NCI-H1694 (cell line): ENCODE measurements around the gene TCEANC2.
"Not testable (repeated sequence)": the region's sequence is repeated elsewhere in the genome, so short reads cannot be mapped to it uniquely, and the experiment has no call there.

Experiments
- DNase-seq: peaks from one replicate; lab custom pipeline; 2025; lab: John Stamatoyannopoulos, UW

The TCEANC2 gene

DNA sequence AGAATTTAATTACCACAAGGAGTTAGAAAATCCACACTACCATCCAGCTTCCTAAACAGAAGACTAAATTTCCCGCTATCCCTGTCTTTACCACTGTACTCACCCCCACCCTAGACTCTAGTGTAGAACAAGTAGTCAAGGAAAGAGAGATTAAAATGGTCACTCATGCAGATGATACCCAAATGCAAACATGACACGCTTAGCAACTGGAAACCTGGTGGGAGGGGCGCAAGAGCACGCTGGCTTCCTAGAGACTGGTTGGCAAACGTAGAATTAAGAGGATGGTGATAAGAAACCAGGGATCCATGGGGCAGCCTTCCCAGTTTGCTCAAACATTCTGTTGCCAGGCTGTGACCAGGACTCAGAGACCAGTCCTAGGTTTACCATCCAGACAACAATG, 25.6 kb upstream of the TCEANC2 start:
- DNase-seq, result no peak

DNA sequence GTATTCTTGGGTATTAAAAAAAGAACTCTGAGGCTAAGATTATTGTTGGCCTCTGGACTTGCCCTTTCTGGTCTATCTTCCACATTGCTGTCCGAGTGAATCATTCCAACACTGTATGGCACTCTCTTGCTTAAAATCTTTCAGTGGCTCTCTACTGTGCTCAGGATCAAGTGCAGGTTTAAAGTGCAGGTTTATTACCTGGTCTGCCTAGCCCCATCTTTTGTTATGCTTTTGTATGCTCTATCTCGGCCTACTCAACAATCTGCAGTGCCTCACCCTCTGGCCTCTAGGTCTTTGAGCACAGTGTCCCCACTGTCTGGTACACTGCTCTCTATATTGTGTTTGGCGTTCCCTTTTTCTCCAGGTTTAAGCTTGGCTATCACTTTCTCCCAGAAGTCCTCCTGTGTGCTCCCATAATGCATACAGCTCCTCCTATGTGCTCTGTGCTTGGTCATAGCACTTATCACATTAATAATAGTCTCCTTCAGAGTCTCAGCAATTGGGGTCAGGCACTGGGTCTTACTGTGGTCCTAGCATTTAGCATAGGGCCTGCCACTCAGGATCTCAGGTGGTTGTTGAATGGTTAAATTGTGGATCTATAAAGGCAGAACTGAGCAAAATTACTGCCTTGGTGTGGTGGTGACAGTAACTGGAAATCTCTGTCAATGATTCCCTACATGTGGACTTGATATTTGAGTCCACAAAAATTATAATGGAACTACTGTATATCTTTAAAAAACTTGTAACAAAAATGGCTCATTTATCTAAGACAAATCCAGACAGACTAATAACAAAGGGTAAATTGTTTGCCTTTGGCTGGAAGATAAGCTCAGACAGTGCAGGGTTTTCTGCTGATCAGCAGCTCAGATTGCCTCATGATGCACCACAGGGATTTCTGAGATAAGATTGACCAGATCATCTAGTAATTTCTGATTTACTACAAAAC, 24.8 kb upstream of the TCEANC2 start:
- no peak for DNase-seq

DNA sequence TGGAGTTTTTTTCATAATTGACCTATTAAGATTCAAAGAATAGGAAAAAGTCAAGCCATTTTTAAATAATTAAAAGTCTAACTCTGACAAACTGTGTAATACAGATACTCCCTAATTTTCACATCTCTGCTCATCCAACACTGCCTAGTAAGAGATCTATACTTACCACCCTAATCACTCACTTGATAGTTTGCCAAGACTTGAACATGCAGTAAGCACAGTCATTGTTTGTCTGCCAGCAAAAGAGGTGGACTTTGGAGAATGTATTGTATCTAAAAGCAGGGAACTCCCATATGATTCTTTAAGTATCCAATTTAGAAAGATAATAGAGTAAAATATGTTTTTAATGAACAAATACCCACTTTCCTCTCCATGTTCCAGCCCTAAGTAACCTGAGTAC, 15.9 kb upstream of the TCEANC2 start:
- no peak for DNase-seq

DNA sequence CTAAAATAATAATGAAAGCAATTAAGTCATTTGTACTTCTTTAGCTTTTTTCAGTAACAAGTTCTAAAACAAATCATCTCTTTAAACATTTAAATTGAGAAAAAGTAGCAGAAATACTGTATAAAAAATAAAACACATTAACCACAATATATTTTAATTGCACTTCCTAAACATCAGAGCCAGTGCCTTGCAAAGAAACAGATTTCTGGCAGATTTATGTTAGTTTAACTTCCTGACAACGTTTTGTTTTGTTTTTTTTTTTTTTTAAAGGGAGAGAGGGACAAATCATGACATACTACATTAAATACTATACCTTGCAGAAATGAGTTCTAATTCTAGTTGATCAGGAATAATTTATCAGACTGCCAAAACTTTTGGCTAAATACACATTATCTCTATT, 11.6 kb upstream of the TCEANC2 start:
- no peak for DNase-seq

DNA sequence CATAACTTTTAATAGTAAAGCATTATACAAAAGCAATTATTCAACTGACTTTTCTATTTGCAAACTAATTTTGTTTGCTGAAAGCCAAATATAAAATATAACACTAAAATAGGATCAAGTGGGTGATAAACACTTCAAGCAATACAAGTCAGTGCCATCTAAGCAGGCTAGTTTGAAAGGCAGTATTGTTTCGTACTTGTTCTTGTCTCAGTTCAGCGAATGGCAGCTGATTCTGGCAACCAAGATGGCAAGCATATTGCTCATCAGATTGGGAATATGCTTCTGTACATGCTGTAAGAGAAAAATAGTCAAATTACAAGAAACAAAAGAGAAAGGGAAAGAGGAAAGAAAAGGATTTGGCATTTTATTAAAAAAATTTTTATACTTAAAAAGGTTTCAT, 7.9 kb upstream of the TCEANC2 start:
- no peak for DNase-seq

DNA sequence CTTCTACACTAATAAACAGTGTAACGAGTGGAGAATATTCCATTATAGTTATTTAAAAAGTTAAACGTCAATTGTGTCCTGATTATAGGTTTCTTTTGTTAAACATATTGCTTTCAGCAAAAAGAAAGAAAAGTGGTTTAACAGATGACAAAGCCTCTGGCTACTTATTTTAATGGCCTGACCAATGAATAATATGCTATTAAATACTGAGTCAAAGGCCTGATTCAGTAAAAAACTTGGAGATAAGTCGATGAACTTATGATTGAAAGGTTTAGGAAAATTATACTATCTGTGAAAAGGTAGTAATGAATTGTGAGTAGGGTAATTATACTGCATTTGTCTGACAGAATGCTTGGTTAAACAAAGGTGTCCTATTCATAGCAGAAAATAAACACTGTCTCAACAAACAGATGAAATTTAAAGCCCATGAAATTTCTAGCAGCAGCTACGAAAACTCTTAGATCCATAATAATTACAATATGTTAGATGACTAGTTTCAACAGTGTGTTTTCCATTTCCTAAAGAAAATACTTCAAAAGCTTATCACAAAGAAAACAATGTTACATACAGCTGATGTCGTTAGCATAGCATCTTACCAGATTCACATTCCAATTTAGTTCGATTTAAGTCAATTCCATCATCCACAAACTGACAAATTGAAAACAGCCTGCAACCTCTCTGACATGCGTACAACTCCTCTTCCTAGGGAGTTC, 6.6 kb upstream of the TCEANC2 start:
- DNase-seq, result no peak

DNA sequence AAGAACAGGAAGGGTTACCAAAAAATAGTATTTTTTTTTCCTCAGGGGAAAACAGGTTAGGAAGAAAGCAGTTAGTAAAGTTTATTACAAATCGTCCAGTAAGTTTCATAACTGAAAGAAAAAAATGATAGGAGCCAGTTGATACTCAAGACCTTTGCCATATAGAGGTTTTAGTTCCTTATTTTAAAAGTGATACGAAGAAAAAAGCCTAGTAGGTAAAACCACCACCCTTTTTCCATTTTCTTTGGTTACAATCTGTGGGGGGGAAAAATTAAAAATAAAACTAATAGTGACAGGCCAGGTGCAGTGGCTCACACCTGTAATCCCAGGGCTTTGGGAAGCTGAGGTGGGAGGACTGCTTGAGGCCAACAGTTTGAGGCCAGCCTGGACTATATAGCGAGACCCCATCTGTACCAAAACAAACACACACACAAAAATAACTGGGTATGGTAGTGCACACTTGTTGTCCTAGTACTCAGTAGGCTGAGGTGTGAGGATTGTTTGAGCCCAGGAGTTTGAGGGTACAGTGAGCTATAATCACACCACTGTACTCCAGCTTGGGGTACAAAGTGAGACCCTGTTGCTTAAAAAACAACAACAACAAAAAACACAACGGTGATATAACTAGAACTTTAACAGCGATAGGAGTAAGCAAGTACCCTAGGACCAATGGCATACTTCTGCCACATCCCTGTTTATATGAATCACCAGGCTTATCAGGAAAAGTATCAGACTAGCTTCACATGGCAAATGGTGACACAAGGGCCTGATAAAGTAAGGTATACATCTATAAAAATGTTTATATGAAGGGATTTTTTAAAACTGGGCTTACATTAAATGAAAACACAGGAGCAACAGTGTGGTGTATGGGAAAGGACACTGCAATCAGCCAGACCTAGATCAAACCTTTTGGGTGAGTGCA, 5.8 kb upstream of the TCEANC2 start:
- DNase-seq, result no peak

DNA sequence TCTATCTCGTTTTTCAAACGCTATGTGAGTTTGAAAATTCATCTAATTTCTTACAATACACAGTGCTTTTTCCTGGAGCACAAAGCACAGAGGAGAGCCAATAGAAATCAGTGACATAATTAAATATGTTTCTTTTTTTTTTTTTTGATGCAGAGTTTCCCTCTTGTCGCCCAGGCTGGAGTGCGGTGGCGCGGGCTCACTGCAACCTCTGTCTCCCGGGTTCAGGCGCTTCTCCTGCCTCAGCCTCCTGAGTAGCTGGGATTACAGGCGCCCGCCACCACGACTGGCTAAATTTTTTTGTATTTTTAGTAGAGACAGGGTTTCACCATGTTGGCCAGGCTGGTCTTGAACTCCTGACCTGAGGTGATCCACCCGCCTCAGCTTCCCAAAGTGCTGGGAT, 3.0 kb upstream of the TCEANC2 start:
- not testable (repeated sequence) for DNase-seq

DNA sequence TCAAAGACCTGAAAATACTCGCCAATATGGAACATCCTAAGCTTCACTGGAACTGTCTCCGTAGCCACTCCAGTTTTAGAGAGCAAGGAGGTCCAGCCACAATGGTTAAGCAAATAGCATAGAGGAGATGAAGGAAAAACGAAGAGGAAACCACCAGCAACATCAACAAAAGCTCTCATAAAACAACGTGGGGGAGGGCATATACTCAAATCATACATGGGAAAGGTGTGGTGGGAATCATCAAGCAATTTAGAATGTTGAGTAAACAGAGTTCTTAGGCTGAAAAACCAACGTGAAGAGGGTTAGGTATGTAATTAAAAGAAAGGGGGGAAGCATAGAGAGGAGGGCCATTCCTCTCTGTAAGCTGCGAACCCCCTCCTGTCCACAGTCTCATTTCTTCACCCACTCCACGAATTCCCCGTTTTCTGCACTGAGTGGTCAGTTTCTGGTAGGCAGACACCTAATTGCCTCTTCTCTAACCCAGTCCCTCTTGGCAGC, 1.4 kb upstream of the TCEANC2 start:
- no peak for DNase-seq

DNA sequence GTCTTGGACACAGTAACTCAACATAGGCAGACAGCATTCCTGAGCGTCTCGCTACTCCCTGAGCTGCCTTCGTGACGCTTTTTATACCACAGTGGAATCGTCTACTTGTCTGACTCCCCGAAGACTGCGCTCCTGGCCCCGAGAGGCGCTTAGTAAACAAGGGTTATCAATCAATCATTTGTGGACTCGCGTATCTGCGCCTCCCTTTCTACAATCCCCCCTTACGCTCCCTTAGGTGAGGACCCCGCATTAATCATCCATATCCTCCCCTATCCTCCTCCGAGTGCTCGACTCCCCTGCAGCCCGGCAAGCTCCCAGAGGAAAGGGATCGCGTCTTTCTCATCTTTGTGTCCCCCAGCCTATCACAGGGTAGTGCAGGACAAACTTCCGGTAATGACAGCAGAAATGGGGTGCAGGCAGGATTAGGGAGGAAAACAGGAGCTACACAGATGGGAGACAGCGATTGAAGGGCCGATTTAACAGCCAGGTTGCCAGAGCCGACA, 926 bp upstream of the TCEANC2 start:
- peak; percentile 11 for DNase-seq

DNA sequence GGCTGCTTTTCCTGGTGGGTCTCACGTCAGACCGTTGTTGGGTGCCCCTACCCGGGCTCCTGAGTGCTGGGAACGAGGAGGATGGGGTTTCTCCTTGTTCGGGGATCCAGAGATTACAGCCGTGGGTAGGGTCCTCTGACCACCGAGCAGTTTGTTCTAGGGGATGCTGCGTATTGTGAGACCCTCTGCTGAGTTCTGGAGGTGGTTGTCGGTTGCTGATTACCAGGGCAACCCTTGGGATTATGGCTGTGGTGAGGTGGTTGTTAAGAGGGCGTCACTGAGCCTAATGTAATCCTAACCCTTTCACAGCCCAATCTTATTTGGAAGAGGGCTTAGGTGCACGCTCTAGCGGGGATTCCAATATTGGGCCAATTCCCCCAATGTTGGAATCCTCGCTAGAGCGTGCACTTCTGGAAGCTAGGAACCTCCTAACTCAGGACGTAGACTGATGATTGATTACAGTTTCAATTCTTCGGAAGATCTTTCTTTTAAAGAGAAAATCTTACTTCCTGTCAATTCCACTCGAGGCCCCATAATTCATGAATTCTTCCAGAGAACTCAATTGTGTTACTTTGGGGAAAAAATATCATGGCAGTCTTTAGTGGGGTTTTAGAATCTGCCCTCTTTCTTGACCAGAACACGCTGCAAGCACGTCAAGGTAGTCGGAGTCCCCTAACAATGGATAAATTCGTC, 483 bp downstream of the TCEANC2 start:
- no peak for DNase-seq

DNA sequence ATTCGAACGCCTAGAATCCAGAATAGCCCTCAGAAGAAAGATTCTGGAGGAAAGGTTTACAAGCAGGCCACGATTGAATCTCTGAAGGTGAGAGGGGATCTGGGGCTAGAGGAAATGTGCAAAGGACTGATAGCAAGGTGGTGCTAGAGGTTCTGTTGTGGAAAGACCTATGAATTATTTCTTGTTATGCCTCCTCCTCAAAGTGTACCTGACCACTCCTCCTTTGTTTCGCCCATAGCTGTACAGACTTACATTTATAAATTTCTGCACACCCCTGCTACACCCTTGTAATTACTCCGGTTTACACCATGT, 986 bp downstream of the TCEANC2 start:
- no peak for DNase-seq

DNA sequence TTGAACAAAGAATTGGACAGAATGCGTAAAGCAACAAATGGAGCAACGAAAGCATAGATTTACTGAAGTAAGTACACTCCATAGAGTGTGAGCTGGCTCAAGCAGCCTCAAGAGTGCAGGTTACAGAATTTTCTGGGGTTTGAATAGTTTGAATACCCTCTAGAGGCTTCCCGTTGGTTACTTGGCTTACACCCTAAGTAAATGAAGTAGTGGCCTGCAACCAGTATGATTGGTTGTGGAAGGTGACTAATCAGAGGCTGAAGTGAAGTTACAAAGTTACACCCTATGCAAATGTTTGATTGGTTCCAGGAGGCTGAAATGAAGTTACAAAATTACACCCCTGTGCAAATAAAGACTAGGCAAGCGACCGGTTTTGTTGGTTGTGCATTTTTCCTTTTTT, 10.9 kb downstream of the TCEANC2 start:
- DNase-seq, result no peak

DNA sequence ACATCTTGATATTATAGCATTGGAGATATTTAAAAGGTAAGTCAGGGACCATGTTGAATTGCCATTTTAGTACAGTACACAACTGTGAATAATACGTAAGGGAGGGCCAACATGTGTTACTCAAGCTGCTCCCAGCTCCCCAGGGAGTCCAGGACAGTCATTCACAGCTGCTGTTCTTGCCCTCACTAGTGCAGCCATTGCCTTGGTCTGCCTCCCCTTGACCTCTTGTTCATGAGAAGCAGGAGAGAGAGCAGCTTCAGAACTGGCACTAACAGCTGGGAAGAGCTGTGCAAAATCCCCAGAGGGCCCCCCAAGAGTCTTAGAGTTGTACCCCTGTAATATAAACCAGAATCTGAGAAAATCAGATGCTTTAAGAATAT, 16.4 kb downstream of the TCEANC2 start:
- peak; percentile 89 for DNase-seq

DNA sequence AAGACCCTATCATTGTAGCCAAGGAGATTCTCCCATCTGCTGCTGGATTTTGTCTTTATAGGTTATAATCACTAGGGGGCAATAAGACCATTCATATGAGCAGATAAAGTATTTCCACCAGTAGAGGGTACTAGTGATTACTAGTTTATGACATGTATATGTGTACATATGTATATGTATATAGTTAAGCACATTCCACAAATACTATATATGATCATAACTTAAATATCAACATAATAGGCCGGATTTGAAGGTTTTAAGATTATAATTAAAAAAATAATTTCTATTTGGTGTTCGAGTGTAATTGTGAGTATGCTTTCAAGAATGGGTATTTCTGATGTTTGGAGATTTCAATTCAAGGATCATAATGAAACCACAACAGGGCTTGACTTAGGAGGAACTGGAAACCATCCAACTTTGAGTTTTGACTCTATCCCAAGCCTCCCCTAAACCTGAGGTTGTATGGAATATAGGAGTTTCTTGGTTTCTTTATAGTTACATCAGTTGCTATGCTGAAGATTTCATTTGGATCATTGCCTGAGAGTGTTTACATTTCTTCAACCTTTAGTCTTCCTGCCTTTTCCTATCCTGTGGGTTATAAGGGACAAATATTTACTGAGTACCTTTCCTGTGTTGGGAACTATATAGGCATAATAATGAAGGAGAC, 16.9 kb downstream of the TCEANC2 start:
- DNase-seq, result peak; percentile 91

DNA sequence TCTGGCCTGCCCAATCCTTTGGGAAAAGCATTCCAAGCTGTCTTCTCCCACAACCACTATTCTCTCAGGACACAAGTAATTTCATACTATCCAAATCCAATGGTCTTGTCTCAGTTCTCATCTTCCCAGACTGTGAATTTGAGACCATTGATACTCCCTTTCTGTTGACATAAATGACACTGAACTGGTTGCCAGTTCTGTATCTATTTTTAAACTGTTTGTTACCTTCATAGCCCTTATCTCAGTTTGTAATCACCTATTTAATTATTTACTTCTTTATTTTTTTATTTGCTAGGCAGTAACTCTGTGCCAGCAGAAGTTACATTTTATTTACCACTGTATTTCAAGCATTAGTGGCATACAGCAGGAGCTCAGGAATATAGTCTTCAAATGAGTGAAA, 24.0 kb downstream of the TCEANC2 start:
- no peak for DNase-seq

DNA sequence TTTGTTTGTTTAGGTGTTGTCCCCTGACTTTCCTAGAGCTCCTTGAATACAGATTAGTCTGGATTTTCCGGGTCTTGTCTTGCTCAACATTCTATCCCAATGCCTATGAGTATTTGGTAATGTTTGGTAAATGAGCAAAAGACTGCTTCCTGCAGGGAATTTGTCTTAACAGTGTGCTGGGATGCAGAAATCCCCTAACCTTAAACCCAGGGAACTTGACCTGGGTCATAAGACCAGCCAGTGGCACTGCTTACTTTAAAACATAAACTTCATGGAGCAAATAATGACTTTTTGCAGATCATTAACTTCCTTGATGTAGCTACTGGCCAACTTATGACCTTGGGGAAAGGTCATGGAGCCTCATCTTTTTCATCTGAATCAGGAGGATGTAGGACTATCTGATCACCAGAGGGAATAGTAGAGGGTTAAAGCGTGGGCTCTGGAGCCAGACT, 27.2 kb downstream of the TCEANC2 start:
- no peak for DNase-seq

DNA sequence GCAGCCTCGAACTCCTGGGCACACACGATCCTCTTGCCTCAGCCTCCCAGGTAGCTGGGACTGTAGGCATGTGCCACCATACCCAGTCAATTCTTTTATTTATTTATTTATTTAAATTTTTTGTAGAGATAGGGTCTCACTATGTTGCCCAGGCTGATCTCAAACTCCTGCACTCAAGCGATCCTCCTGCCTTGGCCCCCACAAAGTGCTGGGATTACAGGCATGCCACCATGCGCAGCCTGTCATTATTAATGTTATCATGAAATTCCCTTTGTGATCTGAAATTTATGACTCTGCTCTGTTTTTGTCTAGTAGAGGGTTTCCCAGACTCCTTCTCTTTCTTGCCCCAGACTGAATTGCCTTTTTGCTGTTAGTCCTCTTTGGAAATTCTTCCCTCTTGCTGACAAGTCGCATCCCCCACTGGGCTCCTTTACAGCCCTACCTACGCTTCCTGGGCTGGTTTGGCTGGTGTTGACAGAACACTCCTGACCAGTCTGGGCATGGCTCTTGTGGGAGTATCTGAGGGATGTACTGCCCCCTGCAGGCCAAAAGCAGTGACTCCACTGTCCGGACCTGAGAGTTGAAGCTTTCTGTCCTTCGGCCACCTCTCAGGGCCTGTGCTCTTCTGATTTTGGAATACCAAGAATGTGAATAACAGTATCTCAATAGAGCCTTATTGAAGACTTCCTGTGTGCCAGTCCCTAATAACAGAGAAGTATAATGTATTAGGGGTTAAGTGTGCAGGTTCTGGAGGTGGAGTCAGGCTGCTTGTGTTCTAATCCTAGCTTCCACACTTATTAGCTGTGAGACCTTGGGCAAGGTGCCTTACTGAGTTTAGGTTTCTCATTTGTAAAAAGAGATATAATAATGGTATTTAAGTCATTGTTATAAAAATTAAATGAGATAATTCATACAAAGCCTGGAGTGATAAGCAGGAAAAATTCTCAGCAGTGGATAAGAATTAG, 28.2 kb downstream of the TCEANC2 start:
- DNase-seq, result peak; percentile 41

DNA sequence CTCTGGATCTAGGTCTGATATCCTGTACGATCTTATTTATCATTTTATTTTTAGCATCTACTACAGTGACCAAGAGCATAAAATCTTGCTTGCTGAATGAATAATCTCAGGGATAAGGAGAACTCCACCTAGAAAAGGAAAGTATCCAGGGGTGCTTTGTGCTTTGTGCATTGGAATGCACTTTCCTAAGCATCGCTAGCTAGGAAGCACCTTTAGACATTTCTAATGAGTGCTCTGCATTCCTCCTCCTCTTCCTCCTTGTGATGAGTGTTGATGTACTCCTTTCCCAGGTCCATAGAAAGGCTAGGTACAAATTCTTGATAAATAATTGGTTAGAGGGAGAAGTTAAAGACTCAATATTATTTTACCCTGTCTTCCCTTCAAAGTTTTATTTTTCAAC, 31.4 kb downstream of the TCEANC2 start:
- DNase-seq, result no peak

DNA sequence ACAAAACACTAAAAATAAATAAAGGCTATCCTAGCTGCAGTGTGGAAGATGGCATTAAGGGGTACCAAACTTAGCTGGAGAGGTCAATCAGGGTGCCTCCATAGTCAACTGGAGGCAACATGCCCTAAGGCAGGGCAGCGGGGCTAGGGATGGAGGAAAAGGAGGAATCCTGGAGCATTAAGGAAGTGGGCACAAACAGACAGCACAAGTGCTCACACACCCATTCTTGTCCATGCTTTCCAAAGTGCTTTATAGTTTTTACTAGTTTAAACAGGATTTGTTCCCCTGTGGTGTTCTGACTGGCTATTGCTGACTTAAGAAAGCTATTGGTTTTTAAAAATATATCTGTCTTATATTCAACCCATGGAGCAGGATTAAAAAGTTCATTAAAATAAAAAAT, 33.3 kb downstream of the TCEANC2 start:
- DNase-seq, result no peak
